HepG2 (cell line): ENCODE results near the gene SLC25A19. TPM values are rescaled to one million over a fixed set of nuclear protein-coding genes. Genes with fewer than 3 reads are reported as not detected.

Experiments used
- ATAC-seq: fragments of 200-7000 bp; cut with Tn5 transposase; 3 replicates; pipeline ENCODE4 v1.9.1; 2020; ENCODE audit warnings: mild to moderate bottlenecking, moderate library complexity
- BruUV-seq: library from RNA; stranded (reverse); fragments of 400-500 nt; replicated peaks from 2 replicates; lab custom pipeline; 2021; lab: Mats Ljungman, UMichigan
- CTCF ChIA-PET: fragments of 300-600 bp; formaldehyde crosslinking; extraction: SDS; loops from one replicate; lab custom pipeline; 2021; ENCODE audit warnings: low total read pairs, inconsistent platforms, low intra/inter-chr PET ratio; lab: Yijun Ruan, JAX
- POLR2A ChIA-PET: fragments of 350-600 bp; sonication (Branson Sonifier 250); formaldehyde crosslinking; loops from one replicate; lab custom pipeline; 2020; ENCODE audit warnings: antibody characterized with exemption, inconsistent platforms; lab: Yijun Ruan, JAX
- DNase-seq: peaks from one replicate; pipeline ENCODE4 v3.0.0-alpha.2; 2015; ENCODE audit warnings: low spot score
- FAIRE-seq: peaks from 3 replicates; lab custom pipeline; 2011; peaks lifted over from hg19 to GRCh38; lab: Jason Lieb, UNC
- H2AFZ ChIP-seq: one replicate; pipeline ENCODE4 v1.6.1; 2011; ENCODE audit warnings: low read length, inconsistent platforms
- H3K27ac ChIP-seq: fragments of 300-600 bp; 3 replicates; pipeline ENCODE4 v1.8.0; 2011; ENCODE audit warnings: mixed run types, mild to moderate bottlenecking, mixed read lengths, low read length, inconsistent platforms; ENCODE audit not compliant: insufficient read depth; ENCODE audit errors: extremely low read length
- H3K27me3 ChIP-seq, 2 experiments: fragments of 200-600 bp in 1 of 2; 2 replicates in 1 of 2; 3 replicates in 1 of 2; pipeline versions ENCODE4 v1.6.0 to v1.8.0; 2011; ENCODE audit warnings: low read length in 2 of 2, mild to moderate bottlenecking in 2 of 2, moderate library complexity in 2 of 2, inconsistent platforms in 1 of 2; ENCODE audit not compliant: insufficient read depth in 2 of 2, control insufficient read depth in 1 of 2
- H3K36me3 ChIP-seq, 2 experiments: fragments of 200-600 bp in 1 of 2; replicated peaks in 1 of 2; 2 replicates in 1 of 2; 3 replicates in 1 of 2; pipeline versions ENCODE4 v1.5.1 to v1.8.0; 2011; ENCODE audit warnings: low read length in 2 of 2, inconsistent platforms in 1 of 2; ENCODE audit not compliant: insufficient read depth in 2 of 2, control insufficient read depth in 1 of 2
- H3K4me1 ChIP-seq: 2 replicates; pipeline ENCODE4 v1.5.1; 2012; ENCODE audit warnings: low read length, inconsistent platforms; ENCODE audit not compliant: insufficient read depth
- H3K4me2 ChIP-seq: 2 replicates; pipeline ENCODE4 v1.6.0; 2011; ENCODE audit warnings: low read depth, low read length, inconsistent platforms
- H3K4me3 ChIP-seq, 3 experiments: fragments of 200-600 bp in 1 of 3; sonication (generic), shearing (Covaris generic) in 1 of 3; replicated peaks in 1 of 3; 2 replicates each; pipeline ENCODE4 v1.5.1; 2011 to 2016; ENCODE audit warnings: low read length in 3 of 3, inconsistent platforms in 2 of 3, low read depth in 2 of 3, mild to moderate bottlenecking in 2 of 3, control low read depth in 1 of 3, mixed read lengths in 1 of 3; ENCODE audit not compliant: insufficient read depth in 1 of 3
- H3K79me2 ChIP-seq: one replicate; pipeline ENCODE4 v1.6.1; 2011; ENCODE audit warnings: low read length, inconsistent platforms; ENCODE audit not compliant: insufficient read depth
- H3K9ac ChIP-seq: 2 replicates; pipeline ENCODE4 v1.6.0; 2011; ENCODE audit warnings: mild to moderate bottlenecking, low read depth, low read length, inconsistent platforms; ENCODE audit not compliant: insufficient read depth
- H3K9me3 ChIP-seq: 2 replicates; pipeline ENCODE4 v1.5.1; 2012; ENCODE audit warnings: mild to moderate bottlenecking, low read length
- H4K20me1 ChIP-seq: 2 replicates; pipeline ENCODE4 v1.6.0; 2011; ENCODE audit warnings: inconsistent platforms, mild to moderate bottlenecking, low read length, moderate library complexity; ENCODE audit not compliant: insufficient read depth
- ASH2L ChIP-seq: fragments of 300-600, 200-600 bp; sonication (generic); IDR thresholded peaks from 2 replicates; pipeline ENCODE4 v1.7.0; 2017; ENCODE audit warnings: low read depth, mild to moderate bottlenecking, moderate library complexity, mixed read lengths, low read length; ENCODE audit not compliant: insufficient read length
- CREM ChIP-seq, 2 experiments: sonication (generic) in 1 of 2; formaldehyde crosslinking in 1 of 2; IDR thresholded peaks; 2 replicates each; pipeline versions ENCODE4 v1.4.0 to v1.6.1; 2016 to 2020; ENCODE audit warnings: antibody characterized with exemption in 1 of 2, mild to moderate bottlenecking in 1 of 2, missing genetic modification reagents in 1 of 2
- GMEB2 ChIP-seq: IDR thresholded peaks from 2 replicates; pipeline ENCODE4 v1.6.1; 2016; ENCODE audit warnings: missing biosample characterization, missing genetic modification reagents, low read depth
- KDM1A ChIP-seq: IDR thresholded peaks from 2 replicates; pipeline ENCODE4 v1.6.1; 2016; ENCODE audit warnings: missing compliant biosample characterization
- ZBTB39 ChIP-seq: sonication (generic); formaldehyde crosslinking; IDR thresholded peaks from 2 replicates; pipeline ENCODE4 v1.5.0; 2020; ENCODE audit warnings: missing genetic modification reagents
- ZFP37 ChIP-seq: sonication (generic); formaldehyde crosslinking; IDR thresholded peaks from 2 replicates; pipeline ENCODE4 v1.4.0; 2020; ENCODE audit warnings: missing genetic modification reagents, borderline replicate concordance
- ZNF318 ChIP-seq: sonication (generic); formaldehyde crosslinking; IDR thresholded peaks from 2 replicates; pipeline ENCODE4 v1.4.0; 2020; ENCODE audit warnings: mild to moderate bottlenecking, missing genetic modification reagents
- ZNF34 ChIP-seq: sonication (generic); formaldehyde crosslinking; IDR thresholded peaks from 2 replicates; pipeline ENCODE4 v1.4.0; 2020; ENCODE audit warnings: mild to moderate bottlenecking, missing genetic modification reagents, borderline replicate concordance
- ZNF605 ChIP-seq: sonication (generic); formaldehyde crosslinking; IDR thresholded peaks from 2 replicates; pipeline ENCODE4 v1.8.0; 2022; ENCODE audit warnings: mild to moderate bottlenecking, missing genetic modification reagents
- ZNF747 ChIP-seq: sonication (generic); formaldehyde crosslinking; IDR thresholded peaks from 2 replicates; pipeline ENCODE4 v1.8.1; 2023; ENCODE audit warnings: missing genetic modification reagents, mild to moderate bottlenecking, borderline replicate concordance
- ZSCAN30 ChIP-seq: sonication (generic); formaldehyde crosslinking; IDR thresholded peaks from 2 replicates; pipeline ENCODE4 v1.5.0; 2020; ENCODE audit warnings: mild to moderate bottlenecking, missing genetic modification reagents
- WGBS: methylation state at CpG from one replicate; pipeline ENCODE4 v1.1.6; 2017; ENCODE audit warnings: low lambda C conversion rate; 5-methylcytosine and 5-hydroxymethylcytosine counted together
- in situ Hi-C: cut with HindIII; loops from 2 replicates; pipeline ENCODE4 v1.10.0; 2017; ENCODE audit warnings: low pct_unique_long_range_greater_than_20kb; ENCODE audit not compliant: extremely low pct_ligation_motif_present
- intact Hi-C: fragments of 100-400 bp; cut with micrococcal nuclease; formaldehyde crosslinking; loops from one replicate; pipeline ENCODE4 v1.10.0; 2022; ENCODE audit not compliant: unreplicated experiment
- polyA plus RNA-seq, 8 experiments: library from polyadenylated mRNA; depleted of rRNA in 3 of 8; stranded (reverse) in 7 of 8; unstranded in 1 of 8; fragments of >200 nt; fragmentation: Illumina TruSeq in 4 of 8; extraction: Trizol in 4 of 8; gene quantifications; 2 replicates each; pipeline versions ENCODE4 v1.2.1 to v1.2.3, GENCODE V29; 2011 to 2016; ENCODE audit warnings: low read depth in 4 of 8, missing spikeins in 1 of 8, mixed read lengths in 1 of 8; ENCODE audit not compliant: insufficient read depth in 1 of 8
- total RNA-seq, 5 experiments: library from RNA; depleted of rRNA; stranded (reverse); fragments of >200 nt; fragmentation: Illumina TruSeq; extraction: Trizol; gene quantifications; 2 replicates each; pipeline ENCODE4 v1.2.3, GENCODE V29; 2016; ENCODE audit warnings: low read depth in 1 of 5

Gene SLC25A19
- total and polyA plus RNA-seq, 2 of the 13 experiments (the other 11 are each of a cell fraction or from before 2014, with no cell fraction given) = 24.4 to 41.4 TPM

GRCh38 chr17:75228305-75228704, 60.9 kb downstream of the SLC25A19 start (continued):
- TF ChIP-seq ZBTB39 (CRISPR knock-in tag) = no peak

- H3K79me2 ChIP-seq = no peaks in the 10 kb centered on the region
- FAIRE-seq (no peak), DNase-seq (no peak), ATAC-seq (no peak)
- no TSS peak for BruUV-seq
- in situ Hi-C loops (no loop called here), intact Hi-C loops (no loop called here)
- no peaks in the 10 kb centered on the region for H3K4me1 ChIP-seq
- no peaks in the 10 kb centered on the region for H3K27me3 ChIP-seq
- no peak overlapping the region for H3K27ac ChIP-seq
- no peak overlapping the region for H3K4me3 ChIP-seq
- H4K20me1 ChIP-seq = no peaks in the 10 kb centered on the region
- ChIA-PET CTCF (no interaction called here), POLR2A (no interaction called here)
- peaks cover 53 to 80% of the 10 kb centered on the region in 2 experiments for H3K36me3 ChIP-seq
- no peak overlapping the region for H3K4me2 ChIP-seq
- no peak overlapping the region for H2AFZ ChIP-seq
- H3K9ac ChIP-seq = no peak overlapping the region
- WGBS = 81% methylated on average over 5 of the region's 5 CpGs
- no peaks in the 10 kb centered on the region for H3K9me3 ChIP-seq
- TF ChIP-seq KDM1A (CRISPR knock-in tag) = no peak
- no peak for TF ChIP-seq ASH2L
- TF ChIP-seq ZNF34 (CRISPR knock-in tag) = no peak
- TF ChIP-seq ZNF747 = no peak
- TF ChIP-seq ZFP37 (CRISPR knock-in tag) = no peak
- no peak for TF ChIP-seq ZNF318 (CRISPR knock-in tag)
- no peak for TF ChIP-seq ZNF605 (CRISPR knock-in tag)
- no peak for TF ChIP-seq GMEB2
- TF ChIP-seq ZSCAN30 = no peak
- TF ChIP-seq CREM (IDR thresholded peaks at IDR 0.05) = no peak
- TF ChIP-seq CREM (CRISPR knock-in tag; IDR thresholded peaks at IDR 0.05) = no peak
These were observed 61.5 kb downstream of the SLC25A19 start for GRCh38 chr17:75227729-75228128.
